ENCODE measurements around the gene PPM1A. TPM values are rescaled to one million over a fixed set of nuclear protein-coding genes. Genes with fewer than 3 reads are reported as not detected.

PPM1A gene
- total RNA-seq, 4 donors from 2014 or later = 41.9 to 65.8 (median 44.5) TPM

- Histone ChIP-seq H3K36me3 (no peaks in the 10 kb centered on the region), H3K27me3 (no peaks in the 10 kb centered on the region), H3K4me1 (peaks cover 0 to 7% of the 10 kb centered on the region in 2 donors), H3K27ac (no peak overlapping the region), H3K4me3 (replicated peaks in 1 of 3) (no peak overlapping the region), H3K9me3 (no peaks in the 10 kb centered on the region)
- TF ChIP-seq, protein P1, sequence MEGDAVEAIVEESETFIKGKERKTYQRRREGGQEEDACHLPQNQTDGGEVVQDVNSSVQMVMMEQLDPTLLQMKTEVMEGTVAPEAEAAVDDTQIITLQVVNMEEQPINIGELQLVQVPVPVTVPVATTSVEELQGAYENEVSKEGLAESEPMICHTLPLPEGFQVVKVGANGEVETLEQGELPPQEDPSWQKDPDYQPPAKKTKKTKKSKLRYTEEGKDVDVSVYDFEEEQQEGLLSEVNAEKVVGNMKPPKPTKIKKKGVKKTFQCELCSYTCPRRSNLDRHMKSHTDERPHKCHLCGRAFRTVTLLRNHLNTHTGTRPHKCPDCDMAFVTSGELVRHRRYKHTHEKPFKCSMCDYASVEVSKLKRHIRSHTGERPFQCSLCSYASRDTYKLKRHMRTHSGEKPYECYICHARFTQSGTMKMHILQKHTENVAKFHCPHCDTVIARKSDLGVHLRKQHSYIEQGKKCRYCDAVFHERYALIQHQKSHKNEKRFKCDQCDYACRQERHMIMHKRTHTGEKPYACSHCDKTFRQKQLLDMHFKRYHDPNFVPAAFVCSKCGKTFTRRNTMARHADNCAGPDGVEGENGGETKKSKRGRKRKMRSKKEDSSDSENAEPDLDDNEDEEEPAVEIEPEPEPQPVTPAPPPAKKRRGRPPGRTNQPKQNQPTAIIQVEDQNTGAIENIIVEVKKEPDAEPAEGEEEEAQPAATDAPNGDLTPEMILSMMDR (IDR thresholded peaks at IDR 0.05) = no peak
- TF ChIP-seq POLR2A (IDR thresholded peaks at IDR 0.05) = no peak
- intact Hi-C loops (cut with DNase I) = no loop called here
- DNase-seq = no peak
- WGBS, 2 donors = 87 to 88% methylated on average over 13 to 14 of the region's 14 CpGs
Measured at GRCh38 chr14:60323199-60323896, 74.3 kb downstream of the PPM1A start.

DNA sequence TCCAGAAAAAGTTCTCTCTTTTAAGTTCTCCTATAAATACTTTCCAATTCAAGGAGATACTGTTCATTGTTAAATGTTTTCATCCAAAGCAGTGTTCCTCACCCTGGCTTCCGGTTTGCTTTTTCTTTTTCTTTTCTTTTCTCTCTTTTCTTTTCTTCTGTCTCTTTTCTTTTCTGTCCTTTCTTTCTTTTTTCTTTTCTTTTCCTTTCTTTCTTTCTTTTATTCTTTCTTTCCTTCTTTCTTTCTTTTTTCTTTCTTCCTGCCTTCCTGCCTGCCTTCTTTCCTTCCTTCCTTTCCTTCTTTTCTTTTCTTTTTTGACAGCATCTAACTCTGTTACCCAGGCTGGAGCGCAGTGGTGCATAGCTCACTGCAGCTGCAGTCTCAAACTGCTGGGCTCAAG lies 75.8 kb downstream of the PPM1A start:
- 94 to 98% methylated on average over 2 of the region's 2 CpGs for WGBS, 2 donors
- Histone ChIP-seq H3K9me3 (no peaks in the 10 kb centered on the region), H3K36me3 (no peaks in the 10 kb centered on the region), H3K27ac (no peak overlapping the region), H3K4me3 (replicated peaks in 1 of 3) (no peak overlapping the region), H3K4me1 (peaks cover 0 to 7% of the 10 kb centered on the region in 2 donors), H3K27me3 (no peaks in the 10 kb centered on the region)
- TF ChIP-seq, protein P1 (IDR thresholded peaks at IDR 0.05) = no peak
- TF ChIP-seq POLR2A (IDR thresholded peaks at IDR 0.05) = no peak
- DNase-seq = no peak
- intact Hi-C loops (cut with DNase I) = no loop called here

DNA sequence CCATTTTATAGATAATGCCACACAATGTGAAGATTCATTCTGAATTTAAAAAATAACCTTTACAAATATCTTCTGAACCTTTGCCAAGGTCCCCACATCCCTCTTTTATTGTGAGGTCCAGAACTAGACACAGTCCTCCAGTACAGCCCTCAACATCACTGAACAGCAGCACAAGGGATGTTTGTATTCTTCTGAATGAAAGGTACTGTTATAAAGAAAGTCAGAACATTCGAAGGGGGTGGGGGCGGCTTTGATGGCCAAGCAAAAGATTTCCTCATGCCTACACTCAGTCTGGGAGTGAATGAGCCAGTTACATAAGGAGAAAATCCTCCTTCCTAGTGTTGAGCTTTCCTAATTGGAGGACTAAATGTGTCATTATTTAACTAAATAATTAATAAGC lies 77.3 kb downstream of the PPM1A start:
- H3K36me3 ChIP-seq = no peaks in the 10 kb centered on the region
- H3K27me3 ChIP-seq = no peaks in the 10 kb centered on the region
- intact Hi-C loops (cut with DNase I) = no loop called here
- WGBS, 2 donors = 91 to 94% methylated on average over 2 of the region's 2 CpGs
- H3K27ac ChIP-seq = no peak overlapping the region
- no peaks in the 10 kb centered on the region for H3K9me3 ChIP-seq
- no peak overlapping the region for H3K4me3 ChIP-seq (replicated peaks in 1 of 3)
- DNase-seq = no peak
- no peak for TF ChIP-seq POLR2A (IDR thresholded peaks at IDR 0.05)
- TF ChIP-seq, protein P1 (IDR thresholded peaks at IDR 0.05) = no peak
- H3K4me1 ChIP-seq = peaks cover 0 to 7% of the 10 kb centered on the region in 2 donors

- H3K27ac ChIP-seq = no peak overlapping the region
- peak; percentile 8 to 23 for DNase-seq
- H3K36me3 ChIP-seq = no peaks in the 10 kb centered on the region
- TF ChIP-seq POLR2A (IDR thresholded peaks at IDR 0.05) = no peak
- TF ChIP-seq, protein P1 (IDR thresholded peaks at IDR 0.05) = no peak
- intact Hi-C loops (cut with DNase I) = no loop called here
- H3K27me3 ChIP-seq = no peaks in the 10 kb centered on the region
- no peaks in the 10 kb centered on the region for H3K9me3 ChIP-seq
- peak overlapping the region in 1 of 3 donors; percentile 20 for H3K4me3 ChIP-seq (replicated peaks in 1 of 3)
- peaks cover 0 to 7% of the 10 kb centered on the region in 2 donors for H3K4me1 ChIP-seq
- WGBS, 2 donors = 8 to 9% methylated on average over 39 to 42 of the region's 58 CpGs
Measured at GRCh38 chr14:60327447-60328331, 78.7 kb downstream of the PPM1A start.

GRCh38 chr14:60328583-60328982 lies 79.6 kb downstream of the PPM1A start:
- intact Hi-C loops (cut with DNase I) = no loop called here
- Histone ChIP-seq H3K27ac (no peak overlapping the region), H3K4me1 (peaks cover 0 to 7% of the 10 kb centered on the region in 2 donors), H3K36me3 (no peaks in the 10 kb centered on the region), H3K9me3 (no peaks in the 10 kb centered on the region), H3K27me3 (no peaks in the 10 kb centered on the region), H3K4me3 (replicated peaks in 1 of 3) (no peak overlapping the region)
- 63 to 65% methylated on average over 6 of the region's 6 CpGs for WGBS, 2 donors
- no peak for DNase-seq
- TF ChIP-seq, protein P1 (IDR thresholded peaks at IDR 0.05) = no peak
- TF ChIP-seq POLR2A (IDR thresholded peaks at IDR 0.05) = no peak
